ENCODE measurements around the gene PDIA3. TPM values are rescaled to one million over a fixed set of nuclear protein-coding genes. Genes with fewer than 3 reads are reported as not detected.
"Not testable (repeated sequence)": the region's sequence is repeated elsewhere in the genome, so short reads cannot be mapped to it uniquely, and the experiment has no call there.

Gene PDIA3
- total RNA-seq, 6 donors from 2014 or later, result 18.9 to 450 (median 161) TPM

- ATAC-seq (ENCODE audit: low FRiP score in 2 of 2) (no peak), DNase-seq (no peak)
- Histone ChIP-seq H3K27me3 (no peaks in the 10 kb centered on the region), H3K36me3 (no peaks in the 10 kb centered on the region), H3K4me3 (no peak overlapping the region), H3K4me1 (no peaks in the 10 kb centered on the region), H3K9me3 (no peaks in the 10 kb centered on the region), H3K27ac (no peak overlapping the region)
- 76 to 84% methylated on average over 6 of the region's 6 CpGs for WGBS, 2 donors
- TF ChIP-seq CTCF (IDR thresholded peaks at IDR 0.05), result no peak
- TF ChIP-seq POLR2AphosphoS5 (IDR thresholded peaks at IDR 0.05), result no peak
- TF ChIP-seq POLR2A (IDR thresholded peaks at IDR 0.05), result no peak
- no peak for TF ChIP-seq EP300 (IDR thresholded peaks at IDR 0.05)
Measured at GRCh38 chr15:43735416-43735815, 10.8 kb upstream of the PDIA3 start.

- Histone ChIP-seq H3K27ac (peak overlapping the region; percentile 94 to 99 (median 96)), H3K4me3 (peak overlapping the region; percentile 70 to 95 (median 77)), H3K4me1 (peaks cover 41 to 50% (median 45%) of the 10 kb centered on the region in 4 donors)
- DNase-seq, result peak in 1 of 2 donors; percentile 52
- not testable (repeated sequence) for H3K9me3 ChIP-seq, H3K27me3 ChIP-seq, H3K36me3 ChIP-seq
- peak; percentile 56 to 76 for ATAC-seq (ENCODE audit: low FRiP score in 2 of 2)
- WGBS, 2 donors, result 1% methylated on average over 12 of the region's 12 CpGs
Measured at GRCh38 chr15:43746903-43747309, 668 bp downstream of the PDIA3 start.

- peak overlapping the region in 3 of 4 donors; percentile 71 to 95 (median 83) for H3K4me3 ChIP-seq
- H3K4me1 ChIP-seq, result peaks cover 43 to 57% (median 49%) of the 10 kb centered on the region in 4 donors
- DNase-seq, result no peak
- no peak for ATAC-seq (ENCODE audit: low FRiP score in 2 of 2)
- peak overlapping the region in 2 of 4 donors; percentile 19 to 69 for H3K27ac ChIP-seq
- TF ChIP-seq EP300 (IDR thresholded peaks at IDR 0.05) (no peak), CTCF (IDR thresholded peaks at IDR 0.05) (no peak), POLR2AphosphoS5 (IDR thresholded peaks at IDR 0.05) (no peak), POLR2A (IDR thresholded peaks at IDR 0.05) (no peak)
- H3K36me3 ChIP-seq, result peaks cover 0 to 16% (median under 1%) of the 10 kb centered on the region in 4 donors
- H3K27me3 ChIP-seq, result no peaks in the 10 kb centered on the region
- WGBS, 2 donors, result 53 to 59% methylated on average over 3 of the region's 3 CpGs
- no peaks in the 10 kb centered on the region for H3K9me3 ChIP-seq
Measured at GRCh38 chr15:43748376-43748775, 2.1 kb downstream of the PDIA3 start.

- TF ChIP-seq CTCF (IDR thresholded peaks at IDR 0.05) (no peak), EP300 (IDR thresholded peaks at IDR 0.05) (no peak), POLR2AphosphoS5 (IDR thresholded peaks at IDR 0.05) (no peak), POLR2A (IDR thresholded peaks at IDR 0.05) (no peak)
- H3K36me3 ChIP-seq, result peaks cover 0 to 30% (median 12%) of the 10 kb centered on the region in 4 donors
- WGBS, 2 donors, result 43 to 53% methylated on average over 12 of the region's 12 CpGs
- peak in 1 of 2 donors; percentile 28 for DNase-seq
- H3K27ac ChIP-seq, result peak overlapping the region in 3 of 4 donors; percentile 28 to 69 (median 45)
- ATAC-seq (ENCODE audit: low FRiP score in 2 of 2), result no peak
- H3K27me3 ChIP-seq, result no peaks in the 10 kb centered on the region
- peak overlapping the region in 2 of 4 donors; percentile 3 to 21 for H3K4me3 ChIP-seq
- H3K4me1 ChIP-seq, result peaks cover 43 to 57% (median 49%) of the 10 kb centered on the region in 4 donors
- H3K9me3 ChIP-seq, result no peaks in the 10 kb centered on the region
Measured at GRCh38 chr15:43749690-43750345, 3.6 kb downstream of the PDIA3 start.

- ATAC-seq (ENCODE audit: low FRiP score in 2 of 2), result no peak
- 75 to 84% methylated on average over 6 of the region's 6 CpGs for WGBS, 2 donors
- Histone ChIP-seq H3K9me3 (no peaks in the 10 kb centered on the region), H3K36me3 (peaks cover 0 to 50% (median 26%) of the 10 kb centered on the region in 4 donors), H3K4me3 (no peak overlapping the region), H3K27me3 (no peaks in the 10 kb centered on the region), H3K27ac (no peak overlapping the region), H3K4me1 (peaks cover 41 to 51% (median 45%) of the 10 kb centered on the region in 4 donors)
- no peak for DNase-seq
- TF ChIP-seq EP300 (IDR thresholded peaks at IDR 0.05), result no peak
- TF ChIP-seq CTCF (IDR thresholded peaks at IDR 0.05), result no peak
- TF ChIP-seq POLR2AphosphoS5 (IDR thresholded peaks at IDR 0.05), result no peak
- no peak for TF ChIP-seq POLR2A (IDR thresholded peaks at IDR 0.05)
Measured at GRCh38 chr15:43751885-43752284, 5.6 kb downstream of the PDIA3 start.
